Stimulated activated CD4-positive, alpha-beta T cell treated with anti-CD3 and anti-CD28 coated beads, Interleukin-1b, Interleukin-23, amount 100 ng/mL, for 48 hours (primary cell): Measurements from ENCODE around the gene NSUN6.

Experiments
- DNase-seq: peaks from one replicate; pipeline ENCODE4 v3.0.0-alpha.2; 2020

Gene NSUN6

DNA sequence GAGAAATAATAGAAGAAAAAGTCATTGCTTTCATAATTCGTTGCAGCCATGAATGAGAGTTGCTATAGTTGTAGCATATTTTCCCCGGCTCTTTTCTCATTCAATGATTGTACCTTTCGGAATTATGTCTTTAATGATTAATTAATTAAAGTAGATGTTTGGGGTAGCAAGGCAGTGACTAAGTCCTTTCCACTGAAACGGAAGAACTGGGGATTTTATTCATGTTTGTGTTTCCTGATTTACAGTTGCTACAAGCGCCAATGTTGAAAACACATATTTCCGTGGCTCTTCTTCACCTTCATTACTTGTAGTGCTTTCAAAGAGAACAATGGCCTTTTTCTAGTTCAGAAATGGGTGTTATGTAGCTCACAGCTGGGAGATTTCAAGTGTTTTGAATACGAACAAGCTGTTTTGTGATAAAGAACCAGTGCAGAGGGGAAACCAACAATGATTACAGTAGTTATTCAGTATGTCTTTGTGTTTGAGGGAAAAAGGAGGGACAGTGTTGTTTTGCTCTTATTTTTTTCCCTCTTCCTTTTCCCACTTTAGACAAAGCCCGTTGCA is 153.5 kb downstream of the NSUN6 start:
- no peak for DNase-seq
